GM12891 (cell line): ENCODE data around the gene KRT77.

Experiments used
- DNase-seq: peaks from one replicate; pipeline ENCODE4 v3.0.0; 2011; ENCODE audit warnings: low spot score; ENCODE audit not compliant: insufficient read length
- FAIRE-seq: peaks from 2 replicates; lab custom pipeline; 2011; peaks lifted over from hg19 to GRCh38; lab: Jason Lieb, UNC
- PAX5 ChIP-seq: IDR thresholded peaks from 2 replicates; pipeline ENCODE4 v1.6.1; 2011; ENCODE audit warnings: low read length, moderate library complexity, mild to moderate bottlenecking; ENCODE audit not compliant: insufficient read depth, severe bottlenecking
- POLR2A ChIP-seq: IDR thresholded peaks from 2 replicates; pipeline ENCODE4 v1.6.1; 2011; ENCODE audit warnings: low read depth, low read length, control low read depth
- POLR2AphosphoS5 ChIP-seq: IDR thresholded peaks from 2 replicates; pipeline ENCODE4 v1.6.1; 2011; ENCODE audit warnings: low read depth, low read length, control low read depth
- POU2F2 ChIP-seq: IDR thresholded peaks from 2 replicates; pipeline ENCODE4 v1.6.1; 2011; ENCODE audit warnings: low read depth, mild to moderate bottlenecking, control low read depth, low read length, moderate library complexity
- SPI1 ChIP-seq: IDR thresholded peaks from 2 replicates; pipeline ENCODE4 v1.6.1; 2011; ENCODE audit warnings: low read depth, low read length, control low read depth
- TAF1 ChIP-seq: IDR thresholded peaks from 2 replicates; pipeline ENCODE4 v1.6.1; 2011; ENCODE audit warnings: low read depth, low read length, control low read depth

The KRT77 gene

GRCh38 chr12:52643233-52644077, 59.9 kb downstream of the KRT77 start:
- no peak for TF ChIP-seq POLR2A
- TF ChIP-seq SPI1 = no peak
- no peak for TF ChIP-seq POU2F2
- no peak for TF ChIP-seq TAF1
- no peak for TF ChIP-seq POLR2AphosphoS5
- no peak for TF ChIP-seq PAX5
- no peak for DNase-seq
- no peak for FAIRE-seq

GRCh38 chr12:52641468-52641867, 61.9 kb downstream of the KRT77 start:
- FAIRE-seq (no peak), DNase-seq (no peak)
- TF ChIP-seq TAF1 (no peak), POU2F2 (no peak), POLR2A (no peak), PAX5 (no peak), SPI1 (no peak), POLR2AphosphoS5 (no peak)
